ENCODE measurements around the gene INPP5A.

Gene INPP5A

DNA sequence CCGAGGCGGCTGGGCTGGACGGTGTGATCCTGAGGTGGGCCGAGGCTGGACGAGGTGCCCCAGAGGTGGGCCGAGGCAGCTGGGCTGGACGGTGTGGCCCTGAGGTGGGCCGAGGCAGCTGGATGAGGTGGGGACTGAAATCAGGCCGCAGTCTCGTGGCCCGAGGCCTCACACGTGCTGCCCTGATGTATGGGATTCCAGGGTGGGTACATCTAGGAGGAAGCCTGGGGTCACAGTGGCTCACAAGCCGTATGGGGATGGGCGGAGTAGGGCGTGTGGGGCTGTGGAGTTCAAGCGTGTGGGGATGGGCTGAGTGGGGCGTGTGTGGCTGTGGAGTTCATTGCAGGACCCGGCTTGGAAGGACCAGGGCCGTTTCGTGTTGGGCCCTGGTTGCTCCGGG, 260.8 kb downstream of the INPP5A start:
- DNase-seq (ENCODE audit: insufficient read length, low spot score) (no peak), FAIRE-seq (no peak)
- TF ChIP-seq POLR2A (IDR thresholded peaks at IDR 0.05; ENCODE audit: low read depth, low read length): no peak

- FAIRE-seq (no peak), DNase-seq (ENCODE audit: insufficient read length, low spot score) (no peak)
- no peak for TF ChIP-seq POLR2A (IDR thresholded peaks at IDR 0.05; ENCODE audit: low read depth, low read length)
Measured at GRCh38 chr10:132798876-132799275, 261.3 kb downstream of the INPP5A start.

DNA sequence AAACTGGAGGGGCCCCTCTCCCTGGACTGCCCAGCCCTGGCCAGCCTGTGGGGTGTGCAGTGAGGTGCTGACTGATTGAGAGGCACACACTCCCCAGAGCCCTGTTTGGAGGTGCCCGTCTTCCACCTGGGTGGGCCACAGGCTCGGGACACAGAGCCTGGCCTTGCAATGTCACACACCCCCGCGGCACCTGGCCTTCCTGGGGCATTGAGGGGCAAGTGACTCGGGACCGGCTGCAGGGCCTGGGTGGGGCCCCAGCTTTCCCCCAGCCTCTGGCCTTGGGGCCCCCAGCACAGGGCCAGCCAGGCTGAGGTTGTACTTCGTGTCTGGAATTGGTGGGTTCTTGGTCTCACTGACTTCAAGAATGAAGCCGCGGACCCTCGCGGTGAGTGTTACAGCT, 262.3 kb downstream of the INPP5A start:
- FAIRE-seq: no peak
- no peak for DNase-seq (ENCODE audit: insufficient read length, low spot score)
- no peak for TF ChIP-seq POLR2A (IDR thresholded peaks at IDR 0.05; ENCODE audit: low read depth, low read length)

DNA sequence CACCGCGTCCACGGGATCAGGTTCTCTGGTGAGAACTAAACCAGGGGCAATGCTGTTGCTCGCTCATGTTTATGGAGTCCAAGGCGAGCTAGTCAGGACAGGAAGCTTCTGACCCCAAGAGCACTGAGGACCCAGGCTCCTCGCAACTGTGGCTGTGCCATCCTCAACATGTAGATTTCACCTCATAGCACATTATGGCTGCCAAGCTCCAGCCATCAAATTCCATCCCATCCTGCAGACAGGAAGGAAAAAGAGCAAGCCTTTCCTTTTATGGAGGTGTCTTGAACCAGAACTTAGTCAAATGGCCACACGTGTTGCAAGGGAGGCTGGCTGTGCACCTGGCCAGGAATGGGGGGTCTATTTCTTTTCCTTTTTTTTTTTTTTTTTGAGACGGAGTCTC, 264.5 kb downstream of the INPP5A start:
- FAIRE-seq: no peak
- TF ChIP-seq POLR2A (IDR thresholded peaks at IDR 0.05; ENCODE audit: low read depth, low read length): no peak

DNA sequence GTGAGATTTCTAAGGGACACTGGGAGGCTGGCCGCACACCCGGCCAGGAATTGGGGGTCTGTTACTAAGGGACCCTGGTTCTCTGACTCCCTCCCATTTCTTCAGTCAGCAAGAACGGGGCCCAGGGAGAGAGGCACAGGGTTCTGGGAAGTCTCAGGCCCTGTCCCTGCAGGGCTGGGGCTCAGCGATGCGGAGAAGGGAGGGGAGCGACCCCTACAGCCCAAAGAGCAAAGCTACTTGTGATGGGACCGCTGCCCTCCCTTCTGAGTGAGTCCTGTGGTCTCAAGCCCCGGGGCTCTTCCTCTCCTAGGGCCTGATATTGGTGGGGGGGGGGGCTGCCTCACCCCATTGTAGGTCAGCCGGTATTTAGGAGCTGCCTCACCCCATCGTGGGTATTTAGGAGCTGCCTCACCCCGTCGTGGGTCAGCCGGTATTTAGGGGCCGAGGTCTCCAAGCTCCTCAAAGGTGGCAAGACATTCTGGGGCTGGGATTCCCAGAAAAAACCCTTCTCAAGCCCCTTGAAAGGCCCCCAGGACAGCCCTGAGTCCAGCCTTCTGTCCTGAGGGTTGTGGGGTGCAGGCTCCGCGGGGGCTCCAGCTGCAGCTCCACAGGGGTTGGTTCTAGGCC, 265.2 kb downstream of the INPP5A start:
- no peak for TF ChIP-seq POLR2A (IDR thresholded peaks at IDR 0.05; ENCODE audit: low read depth, low read length)
- FAIRE-seq (no peak), DNase-seq (ENCODE audit: insufficient read length, low spot score) (no peak)

More for the DNA sequence above, 264.5 kb downstream of the INPP5A start:
- DNase-seq (ENCODE audit: insufficient read length, low spot score): no peak

- FAIRE-seq (no peak), DNase-seq (ENCODE audit: insufficient read length, low spot score) (no peak)
- TF ChIP-seq POLR2A (IDR thresholded peaks at IDR 0.05; ENCODE audit: low read depth, low read length): no peak
Measured at GRCh38 chr10:132803416-132804210, 266.0 kb downstream of the INPP5A start.

GRCh38 chr10:132804287-132804686, 266.7 kb downstream of the INPP5A start:
- FAIRE-seq: no peak
- DNase-seq (ENCODE audit: insufficient read length, low spot score): no peak
- TF ChIP-seq POLR2A (IDR thresholded peaks at IDR 0.05; ENCODE audit: low read depth, low read length): no peak

DNA sequence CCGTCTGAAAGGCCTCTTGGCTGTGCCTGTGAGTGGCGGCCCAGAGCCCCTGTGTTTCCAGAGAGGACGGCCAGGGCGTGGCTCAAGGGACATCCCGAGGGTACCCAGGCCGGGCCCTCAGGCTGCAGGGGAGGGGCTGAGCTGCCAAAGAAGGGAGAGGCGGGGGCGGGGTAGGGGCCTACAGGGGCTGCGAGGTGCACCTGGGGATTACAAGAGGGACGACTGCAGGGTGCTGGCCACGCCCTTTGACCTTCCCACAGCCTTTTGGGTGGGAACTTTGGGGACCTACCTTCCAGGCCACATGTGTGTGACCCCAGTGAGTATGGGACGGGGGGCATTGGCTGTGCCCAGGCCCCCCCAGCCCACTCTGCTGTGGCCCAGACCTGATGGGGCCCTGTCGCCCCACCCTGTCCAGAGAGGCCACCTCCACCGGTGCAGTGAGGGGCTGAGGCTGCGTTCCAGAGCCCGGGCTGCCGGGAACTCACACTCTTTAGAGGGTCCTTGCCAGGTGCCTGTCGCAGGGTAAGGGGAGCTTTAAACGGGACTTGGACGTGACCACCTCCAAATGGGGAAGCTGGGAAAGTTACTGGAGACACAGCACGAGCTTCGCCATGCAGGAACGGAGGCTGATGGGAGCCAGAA, 267.3 kb downstream of the INPP5A start:
- no peak for FAIRE-seq
- DNase-seq (ENCODE audit: insufficient read length, low spot score): no peak
- TF ChIP-seq POLR2A (IDR thresholded peaks at IDR 0.05; ENCODE audit: low read depth, low read length): no peak

- FAIRE-seq: no peak
- no peak for TF ChIP-seq POLR2A (IDR thresholded peaks at IDR 0.05; ENCODE audit: low read depth, low read length)
- no peak for DNase-seq (ENCODE audit: insufficient read length, low spot score)
Measured at GRCh38 chr10:132805599-132805998, 268.0 kb downstream of the INPP5A start.

DNA sequence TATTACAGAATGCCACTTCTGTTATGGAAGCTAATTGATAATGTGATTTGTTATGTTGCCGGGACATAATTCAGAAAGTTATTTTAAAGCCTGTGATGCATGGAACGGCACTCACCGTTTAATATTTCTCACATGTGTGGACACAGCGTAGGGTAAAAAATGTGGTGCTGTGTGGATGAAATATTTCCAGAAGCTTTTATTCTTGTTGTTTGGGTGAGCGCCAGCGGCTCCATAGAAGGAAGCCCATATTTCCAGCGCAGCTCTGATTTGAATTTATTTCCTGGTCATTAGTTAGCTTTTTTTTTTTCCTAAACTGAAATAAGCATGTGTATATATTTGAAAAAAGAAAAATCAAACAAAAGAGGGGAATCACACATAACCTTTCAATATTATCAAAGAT, 268.5 kb downstream of the INPP5A start:
- DNase-seq (ENCODE audit: insufficient read length, low spot score) (no peak), FAIRE-seq (no peak)
- no peak for TF ChIP-seq POLR2A (IDR thresholded peaks at IDR 0.05; ENCODE audit: low read depth, low read length)

- FAIRE-seq (no peak), DNase-seq (ENCODE audit: insufficient read length, low spot score) (no peak)
- TF ChIP-seq POLR2A (IDR thresholded peaks at IDR 0.05; ENCODE audit: low read depth, low read length): no peak
Measured at GRCh38 chr10:132806561-132807003, 269.0 kb downstream of the INPP5A start.

DNA sequence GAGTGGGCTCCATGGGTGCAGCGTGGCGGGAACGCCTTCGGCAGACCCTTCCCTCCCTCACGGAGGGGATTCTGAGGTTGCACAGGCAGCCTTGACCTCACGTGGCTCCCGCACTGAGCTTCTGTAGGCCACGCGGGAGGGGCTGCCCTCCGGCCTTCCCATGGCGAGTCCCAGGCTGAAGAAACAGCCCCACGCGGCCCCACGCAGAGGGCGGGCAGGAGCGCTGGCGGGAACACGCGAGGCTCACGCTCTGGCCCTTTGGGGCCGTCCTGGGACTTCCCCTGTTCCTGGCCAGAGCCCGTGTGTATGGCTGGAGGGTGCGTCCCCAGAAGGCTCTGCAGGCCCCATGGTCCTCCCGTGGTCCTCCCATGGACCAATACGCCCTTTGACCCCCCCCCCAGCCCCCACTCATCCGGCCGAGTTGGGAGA, 270.0 kb downstream of the INPP5A start:
- DNase-seq (ENCODE audit: insufficient read length, low spot score) (no peak), FAIRE-seq (no peak)

DNA sequence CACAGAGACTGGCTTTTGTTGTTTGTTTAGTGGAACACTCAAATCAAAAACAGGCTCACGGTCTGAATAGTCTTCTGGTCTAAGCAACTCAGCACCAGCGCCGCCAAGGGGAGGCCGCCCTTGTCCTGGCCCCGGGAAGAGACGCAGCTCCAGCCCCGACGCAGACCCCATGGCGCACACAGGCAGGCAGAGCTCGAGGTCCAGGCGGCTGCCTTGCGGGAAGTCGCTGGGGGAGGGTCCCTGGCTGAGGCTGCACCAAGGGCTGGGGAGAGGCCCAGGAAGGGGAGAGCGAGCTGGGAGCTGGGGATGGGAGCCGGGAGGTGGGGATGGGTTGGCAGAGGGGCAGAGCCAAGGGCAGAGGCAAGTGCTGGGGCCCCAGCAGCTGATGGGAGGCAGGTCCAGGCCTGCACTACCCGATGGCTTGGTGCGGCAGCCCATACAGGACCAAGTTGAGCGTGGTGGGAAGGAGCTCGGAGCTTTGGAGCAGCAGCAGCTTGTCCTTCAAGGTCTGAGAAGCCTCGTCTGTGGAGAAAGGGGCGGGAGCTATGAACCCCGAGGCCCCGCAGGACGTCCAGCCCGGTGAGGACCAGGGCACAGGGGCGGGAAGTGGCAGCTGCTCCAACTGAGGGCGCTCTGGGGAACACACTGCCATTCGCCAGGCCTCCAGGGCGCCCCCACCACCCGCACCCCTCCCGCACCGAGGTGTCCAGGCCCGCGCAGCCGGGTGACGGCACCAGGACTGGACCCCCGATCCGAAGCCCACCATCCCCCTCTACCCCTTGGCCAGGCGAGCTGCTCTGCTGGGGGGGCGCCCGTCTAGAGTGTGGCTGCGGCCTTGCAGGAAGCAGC, 271.0 kb downstream of the INPP5A start:
- no peak for FAIRE-seq
- DNase-seq (ENCODE audit: insufficient read length, low spot score): no peak
- TF ChIP-seq POLR2A (IDR thresholded peaks at IDR 0.05; ENCODE audit: low read depth, low read length): no peak

More for the DNA sequence above, 270.0 kb downstream of the INPP5A start:
- no peak for TF ChIP-seq POLR2A (IDR thresholded peaks at IDR 0.05; ENCODE audit: low read depth, low read length)

Measured in H54 (cell line).